KOPT-K1 (cell line): Measurements from ENCODE around the gene OR2T11.

Experiments used
- H3K27ac ChIP-seq: fragments of 200-600 bp; sonication (generic); 2 replicates; pipeline ENCODE4 v1.5.1; 2016; ENCODE audit warnings: antibody characterized with exemption, mild to moderate bottlenecking, low read depth, low read length; ENCODE audit not compliant: poor library complexity, severe bottlenecking
- H3K36me3 ChIP-seq: fragments of 200-600 bp; sonication (generic); 2 replicates; pipeline ENCODE4 v1.5.1; 2017; ENCODE audit warnings: antibody characterized with exemption, mild to moderate bottlenecking, low read length, moderate library complexity; ENCODE audit not compliant: insufficient read depth
- H3K9me3 ChIP-seq: fragments of 200-600 bp; sonication (generic); 2 replicates; pipeline ENCODE4 v1.5.1; 2017; ENCODE audit warnings: antibody characterized with exemption, low read length, mild to moderate bottlenecking; ENCODE audit not compliant: insufficient read depth, poor library complexity, severe bottlenecking

OR2T11 gene

DNA sequence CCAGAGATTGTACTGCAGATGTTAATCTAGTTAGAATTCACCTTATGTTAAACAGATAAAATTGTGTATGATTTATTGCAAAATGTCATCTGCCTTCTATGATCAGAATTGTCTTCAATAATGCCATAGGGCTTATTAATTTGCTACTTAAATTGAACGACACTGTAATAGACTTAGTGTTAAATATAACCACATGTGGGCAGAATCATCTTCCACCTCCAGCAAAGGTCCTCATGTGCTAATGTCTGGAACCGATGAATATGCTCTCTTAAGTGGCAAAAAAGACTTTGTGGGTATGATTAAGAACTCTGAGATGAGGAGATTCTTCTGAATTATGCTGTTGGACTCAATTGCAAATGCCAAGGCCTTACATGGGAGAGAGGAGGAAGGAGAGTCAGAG is 4.3 kb downstream of the OR2T11 start:
- Histone ChIP-seq H3K27ac (no peak overlapping the region), H3K36me3 (no peaks in the 10 kb centered on the region), H3K9me3 (no peaks in the 10 kb centered on the region)

GRCh38 chr1:248627971-248628844 is 6.7 kb downstream of the OR2T11 start:
- no peak overlapping the region for H3K27ac ChIP-seq
- no peaks in the 10 kb centered on the region for H3K9me3 ChIP-seq
- H3K36me3 ChIP-seq: no peaks in the 10 kb centered on the region

GRCh38 chr1:248625971-248626370 is 8.9 kb downstream of the OR2T11 start:
- H3K36me3 ChIP-seq: no peaks in the 10 kb centered on the region
- H3K27ac ChIP-seq: no peak overlapping the region
- H3K9me3 ChIP-seq: no peaks in the 10 kb centered on the region

DNA sequence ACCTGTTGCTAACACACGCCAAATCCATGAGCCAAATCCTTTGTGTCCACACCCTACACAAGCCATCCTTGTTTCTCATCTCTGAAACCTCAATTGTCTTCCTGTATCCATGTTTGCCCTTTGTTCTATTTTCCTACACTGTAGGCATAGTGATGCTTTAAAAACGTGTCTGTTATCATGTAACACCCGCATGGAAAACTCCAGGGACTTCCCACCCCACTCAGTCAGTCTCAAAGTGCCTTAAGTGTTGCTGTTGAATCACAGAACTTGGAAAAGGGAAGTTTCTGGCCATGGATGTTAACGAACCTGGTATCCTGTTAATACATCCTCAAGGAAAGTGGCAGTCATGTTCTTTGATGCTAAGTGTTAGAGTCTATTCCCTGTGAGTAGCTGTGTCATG is 9.7 kb downstream of the OR2T11 start:
- H3K36me3 ChIP-seq: no peaks in the 10 kb centered on the region
- no peaks in the 10 kb centered on the region for H3K9me3 ChIP-seq
- no peak overlapping the region for H3K27ac ChIP-seq

- Histone ChIP-seq H3K36me3 (no peaks in the 10 kb centered on the region), H3K27ac (no peak overlapping the region), H3K9me3 (no peaks in the 10 kb centered on the region)
These were observed 12.3 kb downstream of the OR2T11 start for GRCh38 chr1:248622570-248623001.

- Histone ChIP-seq H3K36me3 (no peaks in the 10 kb centered on the region), H3K27ac (no peak overlapping the region), H3K9me3 (no peaks in the 10 kb centered on the region)
These were observed 13.1 kb downstream of the OR2T11 start for GRCh38 chr1:248621770-248622169.

GRCh38 chr1:248618878-248619277 is 16.0 kb downstream of the OR2T11 start:
- no peaks in the 10 kb centered on the region for H3K36me3 ChIP-seq
- no peak overlapping the region for H3K27ac ChIP-seq
- no peaks in the 10 kb centered on the region for H3K9me3 ChIP-seq

DNA sequence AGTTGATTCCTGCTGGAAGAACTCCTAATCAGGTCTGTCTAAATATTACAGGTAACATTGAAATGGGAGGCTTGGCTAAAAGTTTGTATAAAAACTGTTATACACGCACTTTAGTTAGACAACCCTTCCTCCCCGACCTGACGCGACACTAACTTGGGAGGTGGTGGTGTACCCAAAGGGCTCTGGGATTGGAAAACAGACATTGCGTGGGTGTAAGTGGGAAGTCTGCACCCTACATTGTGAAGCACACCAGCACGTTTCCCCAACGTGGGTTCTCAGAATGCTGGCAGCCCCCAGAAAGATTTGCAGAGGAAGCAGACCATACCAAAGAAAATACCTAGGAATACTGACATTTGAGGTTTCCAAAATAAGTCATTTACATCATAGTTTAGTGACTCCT is 16.8 kb downstream of the OR2T11 start:
- H3K27ac ChIP-seq: no peak overlapping the region
- no peaks in the 10 kb centered on the region for H3K36me3 ChIP-seq
- no peaks in the 10 kb centered on the region for H3K9me3 ChIP-seq

- Histone ChIP-seq H3K27ac (no peak overlapping the region), H3K9me3 (no peaks in the 10 kb centered on the region), H3K36me3 (no peaks in the 10 kb centered on the region)
These were observed 21.1 kb downstream of the OR2T11 start for GRCh38 chr1:248613742-248614141.

DNA sequence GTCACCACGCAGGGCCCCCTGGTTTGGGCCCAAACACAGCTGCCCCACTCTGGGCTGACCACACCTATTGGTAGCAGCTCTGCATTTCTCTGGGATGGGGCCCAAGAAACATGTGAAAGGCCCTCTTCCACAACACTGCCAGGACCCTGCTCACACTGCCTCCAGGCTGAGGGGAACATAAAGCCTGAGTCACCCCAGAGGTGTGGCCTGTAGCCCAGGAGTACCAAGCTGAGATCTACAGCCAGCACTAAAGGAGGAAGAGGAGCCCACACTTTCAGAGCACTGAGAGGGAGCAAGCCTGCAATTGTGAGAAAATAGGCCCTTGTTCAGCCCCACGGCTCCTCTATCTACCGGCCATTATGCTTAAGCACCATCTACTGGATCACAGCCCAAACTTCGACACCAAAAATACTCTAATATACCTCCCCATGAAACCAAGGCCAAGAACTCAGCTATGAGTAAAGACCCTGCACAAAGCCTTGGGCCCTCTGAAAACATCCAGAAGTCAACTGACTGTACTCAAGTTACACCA is 22.9 kb downstream of the OR2T11 start:
- no peaks in the 10 kb centered on the region for H3K36me3 ChIP-seq
- H3K9me3 ChIP-seq: no peaks in the 10 kb centered on the region
- H3K27ac ChIP-seq: no peak overlapping the region

DNA sequence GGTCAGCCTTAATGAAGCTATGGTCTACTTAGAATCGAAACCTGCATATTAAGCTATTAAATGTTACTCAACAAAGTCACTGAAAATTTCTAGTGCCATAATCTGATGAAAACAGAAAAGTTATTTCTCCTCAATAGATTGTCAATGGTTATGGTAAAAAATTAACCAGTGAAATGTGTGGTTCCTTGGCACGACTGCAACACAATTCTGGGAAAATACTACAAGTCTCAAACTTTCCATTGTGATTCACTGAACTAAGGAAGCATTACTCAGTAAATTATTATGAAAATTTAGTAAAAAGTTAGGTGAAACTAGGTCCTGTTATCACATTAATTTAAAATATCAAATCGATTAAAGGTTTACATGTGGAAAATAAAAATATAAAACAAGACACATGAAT is 24.6 kb downstream of the OR2T11 start:
- Histone ChIP-seq H3K9me3 (no peaks in the 10 kb centered on the region), H3K36me3 (no peaks in the 10 kb centered on the region), H3K27ac (no peak overlapping the region)

DNA sequence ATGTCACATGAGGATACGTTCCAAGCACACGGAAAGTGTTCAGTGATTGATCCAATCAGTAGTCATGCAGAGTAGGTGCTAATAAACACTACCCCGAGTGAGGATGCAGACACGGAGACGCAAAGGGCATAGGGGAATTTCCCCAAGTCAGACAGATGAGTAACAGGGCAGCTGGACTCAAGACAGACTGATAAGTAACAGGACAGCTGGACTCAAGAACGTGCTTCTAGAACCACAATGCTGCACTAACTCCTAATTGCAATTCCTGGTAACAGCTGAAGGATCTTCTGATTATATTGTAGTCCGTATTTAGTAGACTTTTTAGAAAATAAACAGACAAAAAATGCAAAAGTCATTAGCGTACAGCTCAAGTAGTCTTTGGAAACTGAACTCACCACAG is 35.5 kb downstream of the OR2T11 start:
- H3K9me3 ChIP-seq: no peaks in the 10 kb centered on the region
- no peak overlapping the region for H3K27ac ChIP-seq
- H3K36me3 ChIP-seq: no peaks in the 10 kb centered on the region

DNA sequence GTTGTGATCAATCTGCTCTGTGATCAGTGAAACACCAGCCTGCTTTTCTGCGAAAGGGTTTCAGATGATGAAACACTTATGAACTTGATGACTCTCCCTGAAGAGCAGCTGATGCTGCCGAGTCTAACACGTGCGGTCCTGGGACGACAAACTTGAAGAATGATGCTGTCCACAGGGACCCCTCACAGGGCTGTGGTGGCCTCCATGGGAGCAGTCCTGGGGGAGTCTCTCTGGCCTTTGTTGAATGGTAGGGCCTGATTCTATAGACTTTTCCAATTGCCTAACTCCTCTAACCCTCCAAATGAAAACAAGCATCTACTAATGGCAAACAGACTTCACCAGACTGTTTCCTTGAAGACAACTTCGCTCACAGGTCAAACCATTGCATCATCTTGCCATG is 37.3 kb downstream of the OR2T11 start, which contains the start of gene OR2T10:
Gene OR2T10, minus strand, starts transcription at position 112 of the 400 bp plus-strand sequence. CDS start 3,932 bp downstream, outside the sequence.
- H3K9me3 ChIP-seq: no peaks in the 10 kb centered on the region
- no peaks in the 10 kb centered on the region for H3K36me3 ChIP-seq

DNA sequence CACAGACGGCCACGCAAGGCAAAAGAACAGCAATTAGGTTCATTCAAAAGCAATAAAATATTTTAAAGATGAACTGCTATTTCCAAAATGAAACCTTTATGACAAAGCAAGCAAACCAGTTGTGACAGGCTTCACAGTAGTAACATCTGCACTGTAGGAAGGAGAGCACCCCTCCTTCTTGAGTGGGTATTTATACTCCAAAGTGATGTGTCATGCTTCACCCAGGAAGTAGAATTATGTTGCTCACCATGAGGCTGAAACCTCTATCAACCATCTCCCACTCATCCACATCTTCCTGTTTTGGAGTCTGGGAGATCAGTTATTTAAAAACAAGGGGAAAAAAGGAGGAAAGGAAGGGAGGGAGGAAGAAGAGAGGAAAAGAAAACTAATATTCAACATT is 38.3 kb downstream of the OR2T11 start:
- no peaks in the 10 kb centered on the region for H3K36me3 ChIP-seq
- no peak overlapping the region for H3K27ac ChIP-seq
- H3K9me3 ChIP-seq: no peaks in the 10 kb centered on the region

More for the DNA sequence above, 37.3 kb downstream of the OR2T11 start, which contains the start of gene OR2T10:
- H3K27ac ChIP-seq: no peak within 1 kb of the TSS

DNA sequence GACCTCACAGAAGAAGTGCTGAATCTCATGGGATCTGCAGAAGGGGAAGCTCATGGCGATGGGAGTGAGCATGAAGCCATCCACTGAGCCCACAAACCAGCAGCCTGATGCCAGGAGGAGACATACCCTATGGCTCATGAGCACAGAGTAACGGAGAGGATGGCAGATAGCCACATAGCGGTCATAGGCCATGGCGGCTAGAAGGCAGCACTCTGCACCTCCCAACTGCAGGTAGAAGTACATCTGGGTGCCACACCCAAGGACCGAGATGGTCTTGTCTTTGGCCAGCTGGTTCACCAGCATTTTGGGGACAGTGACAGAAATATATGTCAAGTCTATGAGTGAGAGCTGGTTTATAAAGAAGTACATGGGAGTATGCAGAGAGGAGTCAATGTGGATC is 41.7 kb downstream of the OR2T11 start:
- Histone ChIP-seq H3K27ac (no peak overlapping the region), H3K9me3 (no peaks in the 10 kb centered on the region), H3K36me3 (no peaks in the 10 kb centered on the region)

DNA sequence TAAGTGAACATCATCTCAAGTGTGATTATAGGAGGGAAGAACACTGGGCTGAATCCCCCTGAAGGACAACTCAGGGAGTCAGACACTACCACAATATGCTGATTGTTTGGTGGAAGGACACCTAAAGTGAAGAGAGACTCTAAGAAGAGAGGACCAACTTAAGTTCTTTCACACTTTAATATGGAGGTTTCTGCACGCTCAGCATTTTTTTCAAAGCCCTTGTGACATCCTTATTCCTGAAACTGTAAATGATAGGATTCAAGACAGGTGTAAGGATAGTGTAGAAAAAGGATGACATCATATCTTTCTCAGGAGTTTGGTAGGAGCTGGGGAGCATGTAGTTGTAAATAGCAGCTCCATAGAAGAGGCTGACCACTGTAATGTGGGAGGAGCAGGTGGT is 42.2 kb downstream of the OR2T11 start:
- Histone ChIP-seq H3K36me3 (no peaks in the 10 kb centered on the region), H3K27ac (no peak overlapping the region), H3K9me3 (no peaks in the 10 kb centered on the region)
